ENCODE results near the gene NCAPD2.

Gene NCAPD2

DNA sequence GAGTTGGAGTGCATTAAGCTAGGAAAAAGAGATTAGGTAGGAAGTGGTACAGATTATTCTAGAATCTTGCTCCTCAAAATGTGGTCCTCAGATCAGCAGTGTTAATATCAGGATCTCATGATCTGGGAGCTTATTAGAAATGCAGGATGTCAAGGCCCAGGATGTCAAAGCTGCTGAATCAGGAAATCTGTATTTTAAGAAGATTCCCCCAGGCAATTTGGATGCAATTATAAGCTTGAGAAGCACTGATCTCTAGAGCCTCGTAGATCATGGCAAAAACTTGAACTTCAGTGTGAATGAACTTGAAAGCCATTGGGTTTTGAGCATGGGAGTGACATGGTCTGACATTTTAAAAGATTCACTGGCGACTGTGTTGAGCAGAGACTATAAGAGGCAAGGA, 6.6 kb downstream of the NCAPD2 start:
- no peak for DNase-seq

DNA sequence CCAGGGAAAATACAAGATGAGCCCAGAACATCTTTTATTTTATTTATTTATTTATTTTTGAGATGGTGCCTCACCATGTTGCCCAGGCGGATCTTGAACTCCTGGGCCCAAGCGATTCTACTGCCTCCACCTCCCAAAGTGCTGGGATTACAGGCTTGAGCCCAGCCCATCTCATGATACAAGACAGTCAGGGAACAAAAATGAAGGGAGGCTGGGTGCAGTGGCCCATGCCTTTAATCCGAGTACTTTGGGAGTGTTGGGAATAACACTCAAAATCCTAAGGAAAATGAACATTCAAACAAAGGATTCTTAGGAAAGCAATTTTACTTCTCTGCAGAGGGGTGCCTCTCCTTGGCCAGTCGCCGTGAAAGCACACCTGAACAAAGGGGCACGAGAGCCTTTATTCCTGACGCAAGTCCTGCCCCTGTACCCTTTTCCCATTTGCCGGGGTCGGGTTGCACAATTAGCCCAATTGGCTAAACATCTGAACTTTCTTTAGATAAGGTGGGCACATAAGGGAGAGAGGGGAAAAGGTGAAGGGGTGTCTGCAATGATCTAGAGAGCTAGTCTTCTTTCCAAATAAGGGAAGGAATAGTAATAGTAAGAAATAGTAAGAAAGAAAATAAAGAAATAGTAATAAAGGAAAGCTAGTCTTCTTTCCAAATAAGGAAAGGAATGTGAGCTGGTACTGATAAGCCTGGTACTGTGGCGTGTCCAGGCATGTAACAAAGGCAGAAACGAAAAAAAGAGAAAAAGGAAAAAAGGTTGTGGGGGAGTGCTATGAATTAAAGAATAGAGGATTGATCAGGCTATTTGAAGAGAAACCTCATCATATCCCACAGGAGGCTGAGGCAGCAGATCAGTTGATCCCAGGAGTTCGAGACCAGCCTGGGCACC, 13.4 kb downstream of the NCAPD2 start:
- no peak for DNase-seq

GRCh38 chr12:6508087-6508486, 14.2 kb downstream of the NCAPD2 start:
- no peak for DNase-seq

- DNase-seq = no peak
These were observed 26.3 kb downstream of the NCAPD2 start for GRCh38 chr12:6520186-6520585.

DNA sequence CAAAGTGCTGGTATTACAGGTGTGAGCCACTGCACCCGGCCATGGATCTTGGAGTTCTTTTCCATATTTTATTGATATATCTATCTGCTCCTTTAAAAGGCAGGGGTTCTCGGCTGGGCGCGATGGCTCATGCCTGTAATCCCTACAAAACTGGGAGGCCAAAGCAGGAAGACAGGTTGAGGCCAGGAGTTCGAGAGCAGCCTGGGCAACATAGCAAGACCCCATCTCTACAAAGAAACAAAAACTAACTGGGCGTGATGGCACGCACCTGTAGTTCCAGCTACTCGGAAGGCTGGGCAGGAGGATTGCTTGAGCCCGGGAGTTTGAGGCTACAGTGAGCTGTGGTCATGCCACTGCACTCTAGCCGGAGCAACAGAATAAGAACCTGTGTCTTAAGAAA, 28.3 kb downstream of the NCAPD2 start:
- no peak for DNase-seq

- DNase-seq = no peak
These were observed 29.8 kb downstream of the NCAPD2 start for GRCh38 chr12:6523708-6524107.

DNA sequence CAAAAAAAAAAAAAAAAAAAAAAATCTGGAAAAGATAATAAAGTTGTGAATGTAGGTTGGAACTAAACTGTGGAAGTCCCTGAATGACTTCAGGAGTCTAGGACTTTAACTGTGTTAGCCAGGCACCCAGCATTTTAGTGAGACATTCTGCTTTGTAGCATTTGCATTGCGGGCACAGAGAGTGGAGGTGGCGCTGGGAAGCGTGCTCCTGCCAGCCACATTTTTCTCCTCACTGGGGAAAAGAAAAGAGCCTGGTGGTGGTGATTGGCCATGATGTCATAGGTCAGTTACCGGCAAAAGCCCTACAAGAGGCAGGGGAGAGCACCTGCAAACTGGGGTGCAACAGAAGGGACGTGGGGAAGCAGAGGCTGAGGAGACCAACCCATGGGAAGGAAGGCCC, 30.7 kb downstream of the NCAPD2 start:
- no peak for DNase-seq

DNA sequence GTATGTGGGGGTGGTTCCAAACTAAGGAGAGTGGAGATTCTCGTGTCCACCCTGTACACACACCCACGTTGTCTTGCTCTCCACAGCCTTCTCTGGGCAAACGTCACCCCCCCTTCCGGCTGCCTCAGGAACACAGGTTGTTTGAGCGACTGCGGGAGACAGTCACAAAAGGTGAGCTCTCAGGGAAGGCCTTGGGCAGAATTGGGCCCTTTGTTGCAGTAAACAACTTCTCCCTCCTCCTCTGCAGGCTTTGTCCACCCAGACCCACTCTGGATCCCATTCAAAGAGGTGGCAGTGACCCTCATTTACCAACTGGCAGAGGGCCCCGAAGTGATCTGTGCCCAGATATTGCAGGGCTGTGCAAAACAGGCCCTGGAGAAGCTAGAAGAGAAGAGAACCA, 32.3 kb downstream of the NCAPD2 start:
- no peak for DNase-seq

DNA sequence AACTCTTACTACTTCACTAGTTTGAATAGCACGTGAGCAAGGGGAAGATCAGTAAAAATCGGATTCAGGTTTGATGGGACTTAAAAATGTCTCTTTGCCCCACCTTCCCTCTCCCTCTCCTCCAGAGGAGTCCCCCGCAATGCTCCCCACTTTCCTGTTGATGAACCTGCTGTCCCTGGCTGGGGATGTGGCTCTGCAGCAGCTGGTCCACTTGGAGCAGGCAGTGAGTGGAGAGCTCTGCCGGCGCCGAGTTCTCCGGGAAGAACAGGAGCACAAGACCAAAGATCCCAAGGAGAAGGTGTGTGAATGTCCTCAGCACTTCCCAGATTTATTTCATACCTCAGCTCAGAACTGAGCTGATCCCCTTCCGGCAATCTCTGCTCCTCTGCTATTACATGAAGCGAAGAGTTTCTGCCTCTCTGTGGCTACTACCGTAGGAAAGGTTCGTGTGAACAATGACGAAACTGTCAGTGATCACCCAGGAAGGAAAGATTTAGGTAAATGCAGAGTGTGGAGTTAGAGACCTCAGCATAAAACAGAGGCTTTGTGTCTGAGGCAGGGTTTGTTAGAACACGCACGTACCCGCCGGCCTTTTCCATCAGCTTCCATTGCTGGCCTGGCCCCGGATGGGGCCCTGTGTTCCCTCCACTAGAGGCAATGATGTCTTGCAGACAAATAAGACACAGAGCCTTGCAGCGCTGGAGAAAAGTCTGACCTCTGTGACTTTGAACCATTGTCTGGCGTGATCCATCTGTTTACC, 33.0 kb downstream of the NCAPD2 start:
- no peak for DNase-seq

DNA sequence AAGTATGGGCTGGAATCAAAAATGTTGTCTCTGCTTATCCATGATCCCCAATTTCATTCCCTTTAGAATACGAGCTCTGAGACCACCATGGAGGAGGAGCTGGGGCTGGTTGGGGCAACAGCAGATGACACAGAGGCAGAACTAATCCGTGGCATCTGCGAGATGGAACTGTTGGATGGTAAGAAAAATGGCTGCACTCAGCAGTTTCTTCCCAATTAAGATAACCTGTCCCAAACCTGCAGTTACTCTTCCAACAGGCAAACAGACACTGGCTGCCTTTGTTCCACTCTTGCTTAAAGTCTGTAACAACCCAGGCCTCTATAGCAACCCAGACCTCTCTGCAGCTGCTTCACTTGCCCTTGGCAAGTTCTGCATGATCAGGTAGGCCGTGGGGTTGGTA, 33.8 kb downstream of the NCAPD2 start:
- no peak for DNase-seq

GRCh38 chr12:6528539-6529235, 34.8 kb downstream of the NCAPD2 start:
- DNase-seq = no peak

- DNase-seq = no peak
These were observed 35.4 kb downstream of the NCAPD2 start for GRCh38 chr12:6529291-6529737.

GRCh38 chr12:6530576-6531260, 36.8 kb downstream of the NCAPD2 start:
- DNase-seq = no peak

DNA sequence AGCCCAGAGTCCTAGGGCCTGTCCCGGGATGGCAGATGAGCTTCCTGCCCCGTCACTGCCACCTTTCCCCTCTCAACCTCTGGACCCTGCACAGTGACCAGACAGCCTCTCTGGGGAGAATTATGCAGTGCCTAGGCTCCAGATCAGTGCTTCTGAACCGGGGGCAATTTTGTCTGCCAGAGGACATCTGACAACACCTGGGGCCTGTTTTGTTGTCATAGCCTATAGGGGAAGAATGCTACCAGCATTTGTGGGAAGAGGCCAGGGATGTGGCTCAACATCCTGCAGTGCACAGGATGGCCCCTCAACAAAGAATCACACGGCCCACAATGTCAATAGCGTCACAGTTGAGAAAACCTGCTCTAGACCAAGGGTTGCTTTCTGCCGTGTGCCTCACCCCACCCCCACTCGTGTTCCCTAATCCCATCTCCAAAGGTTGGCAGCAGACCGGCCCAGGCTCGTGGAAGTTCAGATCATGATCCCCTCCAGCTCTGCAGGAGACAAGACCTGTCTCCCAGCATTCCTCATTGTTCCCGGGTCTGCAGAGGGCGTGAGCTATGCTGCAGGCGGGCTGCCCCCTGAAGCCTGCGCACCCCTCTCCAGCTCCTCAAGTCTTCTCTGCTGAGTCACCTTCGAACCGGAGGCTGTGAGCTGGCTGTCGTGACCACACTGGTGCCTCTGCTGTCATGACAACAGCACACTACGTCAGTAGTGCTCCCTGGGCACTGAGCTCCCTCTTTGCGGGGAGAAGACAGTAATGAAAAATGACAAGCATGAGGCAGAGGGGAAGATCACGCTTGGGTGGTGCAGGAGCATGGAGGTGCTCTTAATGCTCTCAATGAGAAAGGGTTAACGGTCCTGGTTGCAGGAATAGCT, 38.4 kb downstream of the NCAPD2 start:
- DNase-seq = peak; percentile 83

- peak; percentile 23 for DNase-seq
These were observed 39.2 kb downstream of the NCAPD2 start for GRCh38 chr12:6532927-6533652.

DNA sequence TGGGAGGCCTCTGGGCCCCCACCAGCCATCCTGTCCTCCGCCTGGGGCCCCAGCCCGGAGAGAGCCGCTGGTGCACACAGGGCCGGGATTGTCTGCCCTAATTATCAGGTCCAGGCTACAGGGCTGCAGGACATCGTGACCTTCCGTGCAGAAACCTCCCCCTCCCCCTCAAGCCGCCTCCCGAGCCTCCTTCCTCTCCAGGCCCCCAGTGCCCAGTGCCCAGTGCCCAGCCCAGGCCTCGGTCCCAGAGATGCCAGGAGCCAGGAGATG, 39.7 kb downstream of the NCAPD2 start:
- DNase-seq = no peak

DNA sequence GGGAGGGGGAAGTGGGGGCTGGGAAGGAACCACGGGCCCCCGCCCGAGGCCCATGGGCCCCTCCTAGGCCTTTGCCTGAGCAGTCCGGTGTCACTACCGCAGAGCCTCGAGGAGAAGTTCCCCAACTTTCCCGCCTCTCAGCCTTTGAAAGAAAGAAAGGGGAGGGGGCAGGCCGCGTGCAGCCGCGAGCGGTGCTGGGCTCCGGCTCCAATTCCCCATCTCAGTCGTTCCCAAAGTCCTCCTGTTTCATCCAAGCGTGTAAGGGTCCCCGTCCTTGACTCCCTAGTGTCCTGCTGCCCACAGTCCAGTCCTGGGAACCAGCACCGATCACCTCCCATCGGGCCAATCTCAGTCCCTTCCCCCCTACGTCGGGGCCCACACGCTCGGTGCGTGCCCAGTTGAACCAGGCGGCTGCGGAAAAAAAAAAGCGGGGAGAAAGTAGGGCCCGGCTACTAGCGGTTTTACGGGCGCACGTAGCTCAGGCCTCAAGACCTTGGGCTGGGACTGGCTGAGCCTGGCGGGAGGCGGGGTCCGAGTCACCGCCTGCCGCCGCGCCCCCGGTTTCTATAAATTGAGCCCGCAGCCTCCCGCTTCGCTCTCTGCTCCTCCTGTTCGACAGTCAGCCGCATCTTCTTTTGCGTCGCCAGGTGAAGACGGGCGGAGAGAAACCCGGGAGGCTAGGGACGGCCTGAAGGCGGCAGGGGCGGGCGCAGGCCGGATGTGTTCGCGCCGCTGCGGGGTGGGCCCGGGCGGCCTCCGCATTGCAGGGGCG, 40.2 kb downstream of the NCAPD2 start, which contains the start of gene GAPDH:
GAPDH (plus strand) TSS at position 595 of the 772 bp plus-strand sequence. CDS start 316 bp downstream, outside the sequence.
- DNase-seq = peak; percentile 90

DNA sequence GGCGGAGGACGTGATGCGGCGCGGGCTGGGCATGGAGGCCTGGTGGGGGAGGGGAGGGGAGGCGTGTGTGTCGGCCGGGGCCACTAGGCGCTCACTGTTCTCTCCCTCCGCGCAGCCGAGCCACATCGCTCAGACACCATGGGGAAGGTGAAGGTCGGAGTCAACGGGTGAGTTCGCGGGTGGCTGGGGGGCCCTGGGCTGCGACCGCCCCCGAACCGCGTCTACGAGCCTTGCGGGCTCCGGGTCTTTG, 40.7 kb downstream of the NCAPD2 start:
- DNase-seq = no peak

- peak; percentile 78 for DNase-seq
These were observed 41.2 kb downstream of the NCAPD2 start for GRCh38 chr12:6534945-6535696.

DNA sequence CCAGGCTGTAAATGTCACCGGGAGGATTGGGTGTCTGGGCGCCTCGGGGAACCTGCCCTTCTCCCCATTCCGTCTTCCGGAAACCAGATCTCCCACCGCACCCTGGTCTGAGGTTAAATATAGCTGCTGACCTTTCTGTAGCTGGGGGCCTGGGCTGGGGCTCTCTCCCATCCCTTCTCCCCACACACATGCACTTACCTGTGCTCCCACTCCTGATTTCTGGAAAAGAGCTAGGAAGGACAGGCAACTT, 41.7 kb downstream of the NCAPD2 start:
- DNase-seq = no peak
